22Rv1 (cell line): ENCODE data around the gene SIGLEC12.

Experiments
- H3K27ac ChIP-seq: fragments of 450-650 bp; 2 replicates; pipeline ENCODE4 v1.5.1; 2017
- CTCF ChIP-seq: fragments of 450-650 bp; IDR thresholded peaks from 2 replicates; pipeline ENCODE4 v1.5.1; 2017; ENCODE audit warnings: mild to moderate bottlenecking
- ZFX ChIP-seq: fragments of 450-650 bp; IDR thresholded peaks from 2 replicates; pipeline ENCODE4 v1.6.1; 2017; ENCODE audit warnings: antibody characterized with exemption, borderline replicate concordance

The SIGLEC12 gene

GRCh38 chr19:51546650-51547396, 45.2 kb upstream of the SIGLEC12 start:
- no peak overlapping the region for H3K27ac ChIP-seq
- TF ChIP-seq ZFX (no peak), CTCF (no peak)

GRCh38 chr19:51546107-51546649, 44.6 kb upstream of the SIGLEC12 start:
- TF ChIP-seq ZFX = no peak
- no peak for TF ChIP-seq CTCF
- H3K27ac ChIP-seq = no peak overlapping the region

- TF ChIP-seq ZFX (no peak), CTCF (no peak)
- H3K27ac ChIP-seq = no peak overlapping the region
Observed at GRCh38 chr19:51544038-51544437, 42.4 kb upstream of the SIGLEC12 start.

- no peak overlapping the region for H3K27ac ChIP-seq
- no peak for TF ChIP-seq CTCF
- TF ChIP-seq ZFX = no peak
Observed at GRCh38 chr19:51542699-51543098, 41.1 kb upstream of the SIGLEC12 start.

GRCh38 chr19:51541458-51542357, 40.1 kb upstream of the SIGLEC12 start:
- TF ChIP-seq CTCF = no peak
- no peak for TF ChIP-seq ZFX
- H3K27ac ChIP-seq = no peak overlapping the region

GRCh38 chr19:51539821-51540366, 38.3 kb upstream of the SIGLEC12 start:
- TF ChIP-seq ZFX (no peak), CTCF (no peak)
- no peak overlapping the region for H3K27ac ChIP-seq

- TF ChIP-seq CTCF = no peak
- TF ChIP-seq ZFX = no peak
- H3K27ac ChIP-seq = no peak overlapping the region
Observed at GRCh38 chr19:51535535-51535934, 33.9 kb upstream of the SIGLEC12 start.
